HG03520 (cell line): ENCODE results near the gene PRSS12.
"Not testable (repeated sequence)": the region's sequence is repeated elsewhere in the genome, so short reads cannot be mapped to it uniquely, and the experiment has no call there.

Experiments
- ATAC-seq: cut with Tn5 transposase; IDR thresholded peaks from one replicate; pipeline ENCODE4 v1.9.1; 2021; ENCODE audit warnings: mild to moderate bottlenecking, moderate library complexity; ENCODE audit not compliant: unreplicated experiment

Gene PRSS12

GRCh38 chr4:118352843-118353533 lies at the start of gene PRSS12:
TSS of gene PRSS12 (minus strand) at chr4:118353003. CDS start at chr4:118352720, 283 bp downstream.
- ATAC-seq, result peak; percentile 97

- no peak for ATAC-seq
Observed at GRCh38 chr4:118400356-118400755, 47.6 kb upstream of the PRSS12 start.

GRCh38 chr4:118399883-118400282 lies 47.1 kb upstream of the PRSS12 start:
- not testable (repeated sequence) for ATAC-seq

- ATAC-seq, result peak; percentile 96
Observed at GRCh38 chr4:118398226-118399090, 45.7 kb upstream of the PRSS12 start.

- no peak for ATAC-seq
Observed at GRCh38 chr4:118397623-118397979, 44.8 kb upstream of the PRSS12 start.

- no peak for ATAC-seq
Observed at GRCh38 chr4:118396881-118397622, 44.2 kb upstream of the PRSS12 start.

GRCh38 chr4:118395057-118395644 lies 42.3 kb upstream of the PRSS12 start:
- no peak for ATAC-seq

- ATAC-seq, result not testable (repeated sequence)
Observed at GRCh38 chr4:118392509-118392908, 39.7 kb upstream of the PRSS12 start.

- ATAC-seq, result no peak
Observed at GRCh38 chr4:118390121-118390520, 37.3 kb upstream of the PRSS12 start.

- no peak for ATAC-seq
Observed at GRCh38 chr4:118389721-118390120, 36.9 kb upstream of the PRSS12 start.

- ATAC-seq, result no peak
Observed at GRCh38 chr4:118388606-118389005, 35.8 kb upstream of the PRSS12 start.

- no peak for ATAC-seq
Observed at GRCh38 chr4:118381902-118382301, 29.1 kb upstream of the PRSS12 start.

GRCh38 chr4:118373614-118374255 lies 20.9 kb upstream of the PRSS12 start:
- no peak for ATAC-seq

- no peak for ATAC-seq
Observed at GRCh38 chr4:118372251-118372650, 19.4 kb upstream of the PRSS12 start.

GRCh38 chr4:118369231-118369630 lies 16.4 kb upstream of the PRSS12 start:
- ATAC-seq, result no peak

GRCh38 chr4:118367872-118368271 lies 15.1 kb upstream of the PRSS12 start:
- no peak for ATAC-seq

- ATAC-seq, result no peak
Observed at GRCh38 chr4:118367361-118367760, 14.6 kb upstream of the PRSS12 start.

GRCh38 chr4:118363166-118363565 lies 10.4 kb upstream of the PRSS12 start:
- ATAC-seq, result no peak

- ATAC-seq, result no peak
Observed at GRCh38 chr4:118361192-118361591, 8.4 kb upstream of the PRSS12 start.

- ATAC-seq, result no peak
Observed at GRCh38 chr4:118360106-118360505, 7.3 kb upstream of the PRSS12 start.

- no peak for ATAC-seq
Observed at GRCh38 chr4:118357601-118358000, 4.8 kb upstream of the PRSS12 start.
